ENCODE measurements around the gene OTUB2.

DNA sequence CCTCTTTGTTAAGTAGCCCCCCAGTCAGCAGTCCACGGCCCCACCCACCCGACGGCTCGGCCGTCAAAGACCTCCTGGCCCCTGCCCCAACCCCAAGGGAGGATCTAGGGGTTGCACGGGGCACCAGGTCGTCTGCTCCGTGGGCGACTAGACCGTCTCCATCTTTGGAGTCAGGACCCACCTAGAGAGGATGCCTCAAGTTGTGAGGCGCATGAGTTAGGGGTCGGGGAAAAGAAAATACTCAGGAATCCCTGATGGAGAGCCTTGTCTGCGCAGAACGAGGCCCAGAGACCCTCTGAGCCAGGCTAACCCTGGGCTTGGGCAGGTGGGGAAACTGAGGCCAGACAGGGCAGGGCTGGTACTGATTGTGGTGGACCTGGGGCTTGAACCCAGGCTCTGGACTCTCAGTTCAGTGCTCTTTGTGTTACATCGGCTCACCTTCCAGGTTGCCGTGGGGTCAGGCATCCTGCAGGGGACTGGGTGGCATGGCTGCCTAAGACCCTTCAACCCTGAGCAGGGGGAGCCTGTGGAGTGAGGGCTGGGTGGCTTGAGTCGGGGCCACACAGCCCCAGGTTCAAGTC lies 839 bp downstream of the OTUB2 start:
- no peak for TF ChIP-seq POLR2AphosphoS5 (IDR thresholded peaks at IDR 0.05; ENCODE audit: low read depth)
- TF ChIP-seq, protein P1, sequence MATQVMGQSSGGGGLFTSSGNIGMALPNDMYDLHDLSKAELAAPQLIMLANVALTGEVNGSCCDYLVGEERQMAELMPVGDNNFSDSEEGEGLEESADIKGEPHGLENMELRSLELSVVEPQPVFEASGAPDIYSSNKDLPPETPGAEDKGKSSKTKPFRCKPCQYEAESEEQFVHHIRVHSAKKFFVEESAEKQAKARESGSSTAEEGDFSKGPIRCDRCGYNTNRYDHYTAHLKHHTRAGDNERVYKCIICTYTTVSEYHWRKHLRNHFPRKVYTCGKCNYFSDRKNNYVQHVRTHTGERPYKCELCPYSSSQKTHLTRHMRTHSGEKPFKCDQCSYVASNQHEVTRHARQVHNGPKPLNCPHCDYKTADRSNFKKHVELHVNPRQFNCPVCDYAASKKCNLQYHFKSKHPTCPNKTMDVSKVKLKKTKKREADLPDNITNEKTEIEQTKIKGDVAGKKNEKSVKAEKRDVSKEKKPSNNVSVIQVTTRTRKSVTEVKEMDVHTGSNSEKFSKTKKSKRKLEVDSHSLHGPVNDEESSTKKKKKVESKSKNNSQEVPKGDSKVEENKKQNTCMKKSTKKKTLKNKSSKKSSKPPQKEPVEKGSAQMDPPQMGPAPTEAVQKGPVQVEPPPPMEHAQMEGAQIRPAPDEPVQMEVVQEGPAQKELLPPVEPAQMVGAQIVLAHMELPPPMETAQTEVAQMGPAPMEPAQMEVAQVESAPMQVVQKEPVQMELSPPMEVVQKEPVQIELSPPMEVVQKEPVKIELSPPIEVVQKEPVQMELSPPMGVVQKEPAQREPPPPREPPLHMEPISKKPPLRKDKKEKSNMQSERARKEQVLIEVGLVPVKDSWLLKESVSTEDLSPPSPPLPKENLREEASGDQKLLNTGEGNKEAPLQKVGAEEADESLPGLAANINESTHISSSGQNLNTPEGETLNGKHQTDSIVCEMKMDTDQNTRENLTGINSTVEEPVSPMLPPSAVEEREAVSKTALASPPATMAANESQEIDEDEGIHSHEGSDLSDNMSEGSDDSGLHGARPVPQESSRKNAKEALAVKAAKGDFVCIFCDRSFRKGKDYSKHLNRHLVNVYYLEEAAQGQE (IDR thresholded peaks at IDR 0.05; ENCODE audit: insufficient replicate concordance, low read depth), result no peak
- TF ChIP-seq, protein P2, sequence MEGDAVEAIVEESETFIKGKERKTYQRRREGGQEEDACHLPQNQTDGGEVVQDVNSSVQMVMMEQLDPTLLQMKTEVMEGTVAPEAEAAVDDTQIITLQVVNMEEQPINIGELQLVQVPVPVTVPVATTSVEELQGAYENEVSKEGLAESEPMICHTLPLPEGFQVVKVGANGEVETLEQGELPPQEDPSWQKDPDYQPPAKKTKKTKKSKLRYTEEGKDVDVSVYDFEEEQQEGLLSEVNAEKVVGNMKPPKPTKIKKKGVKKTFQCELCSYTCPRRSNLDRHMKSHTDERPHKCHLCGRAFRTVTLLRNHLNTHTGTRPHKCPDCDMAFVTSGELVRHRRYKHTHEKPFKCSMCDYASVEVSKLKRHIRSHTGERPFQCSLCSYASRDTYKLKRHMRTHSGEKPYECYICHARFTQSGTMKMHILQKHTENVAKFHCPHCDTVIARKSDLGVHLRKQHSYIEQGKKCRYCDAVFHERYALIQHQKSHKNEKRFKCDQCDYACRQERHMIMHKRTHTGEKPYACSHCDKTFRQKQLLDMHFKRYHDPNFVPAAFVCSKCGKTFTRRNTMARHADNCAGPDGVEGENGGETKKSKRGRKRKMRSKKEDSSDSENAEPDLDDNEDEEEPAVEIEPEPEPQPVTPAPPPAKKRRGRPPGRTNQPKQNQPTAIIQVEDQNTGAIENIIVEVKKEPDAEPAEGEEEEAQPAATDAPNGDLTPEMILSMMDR (IDR thresholded peaks at IDR 0.05; ENCODE audit: insufficient read depth, low read length), result no peak
- no peak for TF ChIP-seq GABPA (IDR thresholded peaks at IDR 0.05; ENCODE audit: low read depth)
- no peak for TF ChIP-seq SPI1 (IDR thresholded peaks at IDR 0.05; ENCODE audit: borderline replicate concordance, low read depth)
